GM23338 (cell line): ENCODE results near the gene CDH20. TPM values are rescaled to one million over a fixed set of nuclear protein-coding genes. Genes with fewer than 3 reads are reported as not detected.

Experiments used
- ETS1 ChIP-seq: IDR thresholded peaks from 2 replicates; pipeline ENCODE4 v1.6.1; 2016; ENCODE audit warnings: antibody characterized with exemption
- EZH2 ChIP-seq: fragments of 200-600 bp; sonication (generic); IDR thresholded peaks from one replicate; pipeline ENCODE4 v1.8.0; 2017; ENCODE audit warnings: antibody characterized with exemption, mild to moderate bottlenecking, low read depth; ENCODE audit not compliant: unreplicated experiment
- EZH2phosphoT487 ChIP-seq: fragments of 200-600 bp; sonication (generic); IDR thresholded peaks from one replicate; pipeline ENCODE4 v1.8.1; 2018; ENCODE audit warnings: antibody characterized with exemption; ENCODE audit not compliant: unreplicated experiment
- POLR2AphosphoS5 ChIP-seq: IDR thresholded peaks from 2 replicates; pipeline ENCODE4 v1.6.1; 2016; ENCODE audit warnings: antibody characterized with exemption, low read depth
- REST ChIP-seq: IDR thresholded peaks from one replicate; pipeline ENCODE4 v1.6.1; 2018; ENCODE audit warnings: antibody characterized with exemption; ENCODE audit not compliant: unreplicated experiment
- STAT1 ChIP-seq: IDR thresholded peaks from one replicate; pipeline ENCODE4 v1.6.1; 2016; ENCODE audit warnings: antibody characterized with exemption; ENCODE audit not compliant: unreplicated experiment
- ZNF114 ChIP-seq: fragments of 250-450 bp; sonication (Bioruptor Pico); IDR thresholded peaks from 2 replicates; pipeline ENCODE4 v1.5.0; 2020; ENCODE audit warnings: mild to moderate bottlenecking, moderate library complexity
- ZNF462 ChIP-seq: fragments of 250-450 bp; sonication (Bioruptor Pico); IDR thresholded peaks from 2 replicates; pipeline ENCODE4 v1.5.0; 2020; ENCODE audit warnings: mild to moderate bottlenecking, moderate library complexity
- polyA plus RNA-seq: library from polyadenylated mRNA; unstranded; fragments of >200 nt; fragmentation: Nextera tagmentation; extraction: Ambion mirVana; gene quantifications from 2 replicates; pipeline ENCODE4 v1.2.1, GENCODE V29; 2016
- total RNA-seq: library from RNA; depleted of rRNA; stranded (reverse); fragments of >200 nt; shearing (Covaris generic); gene quantifications from 2 replicates; pipeline ENCODE4 v1.2.3, GENCODE V29; 2014

The CDH20 gene
- total and polyA plus RNA-seq, 2 experiments from 2014 or later, result 1.0 TPM; not detected in 1

GRCh38 chr18:61556316-61556715, 223.1 kb downstream of the CDH20 start (continued):
- TF ChIP-seq ZNF462 (CRISPR knock-in tag) (no peak), EZH2 (no peak), ZNF114 (no peak), STAT1 (no peak), EZH2phosphoT487 (no peak), ETS1 (no peak), REST (no peak), POLR2AphosphoS5 (no peak)
